NK-92 (cell line): ENCODE measurements around the gene ADCY7.

Source experiments
- DNase-seq: peaks from one replicate; lab custom pipeline; 2025; ENCODE audit not compliant: unreplicated experiment; lab: John Stamatoyannopoulos, UW

Gene ADCY7

GRCh38 chr16:50310308-50311133 lies 44.2 kb downstream of the ADCY7 start:
- DNase-seq = no peak

- DNase-seq = no peak
These were observed 44.8 kb downstream of the ADCY7 start for GRCh38 chr16:50311134-50311528.

GRCh38 chr16:50311891-50312501 lies 45.6 kb downstream of the ADCY7 start:
- no peak for DNase-seq

- DNase-seq = no peak
These were observed 47.5 kb downstream of the ADCY7 start for GRCh38 chr16:50313596-50314478.

GRCh38 chr16:50314665-50315064 lies 48.3 kb downstream of the ADCY7 start:
- no peak for DNase-seq

GRCh38 chr16:50315346-50315997 lies 49.1 kb downstream of the ADCY7 start:
- DNase-seq = no peak

- no peak for DNase-seq
These were observed 49.9 kb downstream of the ADCY7 start for GRCh38 chr16:50316102-50316847.

GRCh38 chr16:50316848-50317630 lies 50.7 kb downstream of the ADCY7 start:
- DNase-seq = no peak

- DNase-seq = no peak
These were observed 52.6 kb downstream of the ADCY7 start for GRCh38 chr16:50318796-50319578.

GRCh38 chr16:50320310-50320709 lies 54.0 kb downstream of the ADCY7 start:
- DNase-seq = no peak

- DNase-seq = no peak
These were observed 56.0 kb downstream of the ADCY7 start for GRCh38 chr16:50322333-50322732.

- no peak for DNase-seq
These were observed 57.1 kb downstream of the ADCY7 start for GRCh38 chr16:50323335-50324011.

- no peak for DNase-seq
These were observed 58.0 kb downstream of the ADCY7 start for GRCh38 chr16:50324345-50324744.

GRCh38 chr16:50326264-50326663 lies 59.9 kb downstream of the ADCY7 start:
- DNase-seq = no peak

GRCh38 chr16:50326835-50327465 lies 60.6 kb downstream of the ADCY7 start:
- no peak for DNase-seq

- no peak for DNase-seq
These were observed 63.3 kb downstream of the ADCY7 start for GRCh38 chr16:50329446-50330189.

GRCh38 chr16:50331570-50331969 lies 65.2 kb downstream of the ADCY7 start:
- no peak for DNase-seq
